Endothelial cell of umbilical vein (primary cell): ENCODE results near the gene FSD1.

ENCODE experiments used
- POLR2AphosphoS5 ChIP-seq: IDR thresholded peaks from 2 replicates; pipeline ENCODE4 v1.6.1; 2012; ENCODE audit warnings: low read depth, mild to moderate bottlenecking, control low read depth, low read length, moderate library complexity; ENCODE audit not compliant: insufficient read depth
- TF ChIP-seq, protein P1 (sequence below), 2 donors: IDR thresholded peaks; 1 replicate in 1 of 2; 2 replicates in 1 of 2; pipeline ENCODE4 v1.5.1; 2011; ENCODE audit warnings: low read length in 2 of 2, mild to moderate bottlenecking in 2 of 2, moderate library complexity in 2 of 2, control low read depth in 1 of 2, inconsistent platforms in 1 of 2, low read depth in 1 of 2; ENCODE audit not compliant: insufficient read depth in 1 of 2; ENCODE audit errors: extremely low read depth in 1 of 2
- TF ChIP-seq, protein P2 (sequence below): IDR thresholded peaks from 2 replicates; pipeline ENCODE4 v1.6.1; 2011; ENCODE audit not compliant: insufficient read depth, insufficient read length

DNA sequence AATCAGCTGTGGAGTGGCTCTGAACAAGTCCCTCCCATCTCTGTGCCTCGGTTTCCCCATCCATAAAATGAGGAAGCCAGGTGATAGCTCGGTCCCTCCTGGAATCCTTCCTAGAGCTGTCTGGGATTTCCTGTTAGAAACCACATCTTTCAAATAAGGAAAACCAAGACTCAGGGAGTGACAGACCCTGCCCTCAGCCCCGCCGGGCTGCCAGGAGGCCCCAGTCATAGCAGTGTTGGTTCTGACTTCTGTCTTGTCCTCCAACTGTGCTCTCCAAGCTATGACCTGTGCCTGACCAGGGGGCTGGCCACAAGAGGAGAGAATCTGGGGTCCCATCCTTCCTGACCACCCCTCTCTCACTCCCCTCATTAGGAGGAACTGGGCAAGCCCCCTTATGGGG lies 26.4 kb upstream of the FSD1 start:
- TF ChIP-seq, protein P1, sequence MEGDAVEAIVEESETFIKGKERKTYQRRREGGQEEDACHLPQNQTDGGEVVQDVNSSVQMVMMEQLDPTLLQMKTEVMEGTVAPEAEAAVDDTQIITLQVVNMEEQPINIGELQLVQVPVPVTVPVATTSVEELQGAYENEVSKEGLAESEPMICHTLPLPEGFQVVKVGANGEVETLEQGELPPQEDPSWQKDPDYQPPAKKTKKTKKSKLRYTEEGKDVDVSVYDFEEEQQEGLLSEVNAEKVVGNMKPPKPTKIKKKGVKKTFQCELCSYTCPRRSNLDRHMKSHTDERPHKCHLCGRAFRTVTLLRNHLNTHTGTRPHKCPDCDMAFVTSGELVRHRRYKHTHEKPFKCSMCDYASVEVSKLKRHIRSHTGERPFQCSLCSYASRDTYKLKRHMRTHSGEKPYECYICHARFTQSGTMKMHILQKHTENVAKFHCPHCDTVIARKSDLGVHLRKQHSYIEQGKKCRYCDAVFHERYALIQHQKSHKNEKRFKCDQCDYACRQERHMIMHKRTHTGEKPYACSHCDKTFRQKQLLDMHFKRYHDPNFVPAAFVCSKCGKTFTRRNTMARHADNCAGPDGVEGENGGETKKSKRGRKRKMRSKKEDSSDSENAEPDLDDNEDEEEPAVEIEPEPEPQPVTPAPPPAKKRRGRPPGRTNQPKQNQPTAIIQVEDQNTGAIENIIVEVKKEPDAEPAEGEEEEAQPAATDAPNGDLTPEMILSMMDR (IDR thresholded peaks at IDR 0.05; ENCODE audit: extremely low read depth in 1 of 2, insufficient read depth in 1 of 2, low read depth in 1 of 2, low read length in 2 of 2), result no peak
- TF ChIP-seq, protein P2, sequence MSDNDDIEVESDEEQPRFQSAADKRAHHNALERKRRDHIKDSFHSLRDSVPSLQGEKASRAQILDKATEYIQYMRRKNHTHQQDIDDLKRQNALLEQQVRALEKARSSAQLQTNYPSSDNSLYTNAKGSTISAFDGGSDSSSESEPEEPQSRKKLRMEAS, result no peak
- TF ChIP-seq POLR2AphosphoS5, result no peak
